KG1 (cell line): Measurements from ENCODE around the gene OR2A2.

ENCODE experiments used
- DNase-seq: peaks from one replicate; lab custom pipeline; 2025; lab: John Stamatoyannopoulos, UW

OR2A2 gene

DNA sequence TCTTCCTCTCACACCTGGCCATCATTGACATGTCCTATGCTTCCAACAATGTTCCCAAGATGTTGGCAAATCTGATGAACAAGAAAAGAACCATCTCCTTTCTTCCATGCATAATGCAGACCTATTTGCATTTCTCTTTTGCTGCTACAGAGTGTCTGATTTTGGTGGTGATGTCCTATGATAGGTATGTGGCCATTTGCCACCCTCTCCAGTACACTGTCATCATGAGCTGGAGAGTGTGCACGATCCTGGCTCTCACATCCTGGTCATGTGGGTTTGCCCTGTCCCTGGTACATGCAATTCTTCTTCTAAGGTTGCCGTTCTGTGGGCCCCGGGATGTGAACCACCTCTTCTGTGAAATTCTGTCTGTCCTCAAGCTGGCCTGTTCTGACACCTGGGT is 32.8 kb downstream of the OR2A2 start:
- no peak for DNase-seq

DNA sequence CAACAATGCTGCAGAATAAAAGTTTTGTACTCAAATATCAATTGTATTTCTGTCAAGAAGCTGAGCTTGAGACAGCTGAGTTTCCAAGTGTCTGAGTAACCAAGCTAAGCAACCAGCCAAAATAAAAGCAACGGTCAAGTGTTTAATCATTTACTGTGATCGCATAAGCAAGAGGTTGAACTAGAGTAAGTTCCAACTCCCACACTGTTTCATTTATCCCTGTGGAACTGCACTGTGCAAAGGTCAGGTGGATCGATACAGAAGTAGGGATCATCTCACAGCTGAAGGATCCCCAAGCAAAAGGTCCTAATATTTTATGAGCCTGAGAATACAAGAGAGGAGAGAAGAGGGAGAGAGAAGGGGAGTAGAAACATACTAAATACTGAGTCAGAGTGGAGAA is 35.0 kb downstream of the OR2A2 start:
- no peak for DNase-seq

DNA sequence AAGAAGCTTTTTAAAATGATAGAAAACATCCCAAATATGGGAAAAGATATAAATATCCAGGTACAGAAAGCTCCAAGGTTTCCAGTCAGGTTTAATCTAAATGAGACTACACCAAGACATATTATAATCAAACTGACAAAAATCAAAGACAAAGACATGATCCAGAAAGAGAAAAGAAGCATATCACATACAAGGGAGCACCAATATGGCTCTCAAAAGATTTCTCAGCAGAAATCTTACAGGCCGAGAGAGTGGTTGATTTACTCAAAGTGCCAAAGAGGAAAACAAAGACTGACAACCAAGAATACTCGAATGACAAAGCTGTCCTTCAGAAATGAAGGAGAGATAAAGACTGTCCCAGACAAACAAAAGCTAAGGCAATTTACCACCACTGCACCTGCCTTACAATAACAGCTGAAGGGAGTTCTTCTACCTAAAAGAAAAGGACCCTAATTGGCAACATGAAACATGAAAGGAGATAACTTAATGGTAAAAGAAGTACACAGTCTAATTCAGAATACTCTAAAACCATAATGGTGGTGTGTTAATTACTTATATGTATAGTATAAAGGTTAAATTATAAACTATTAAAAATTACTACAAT is 38.9 kb downstream of the OR2A2 start:
- DNase-seq, result no peak

DNA sequence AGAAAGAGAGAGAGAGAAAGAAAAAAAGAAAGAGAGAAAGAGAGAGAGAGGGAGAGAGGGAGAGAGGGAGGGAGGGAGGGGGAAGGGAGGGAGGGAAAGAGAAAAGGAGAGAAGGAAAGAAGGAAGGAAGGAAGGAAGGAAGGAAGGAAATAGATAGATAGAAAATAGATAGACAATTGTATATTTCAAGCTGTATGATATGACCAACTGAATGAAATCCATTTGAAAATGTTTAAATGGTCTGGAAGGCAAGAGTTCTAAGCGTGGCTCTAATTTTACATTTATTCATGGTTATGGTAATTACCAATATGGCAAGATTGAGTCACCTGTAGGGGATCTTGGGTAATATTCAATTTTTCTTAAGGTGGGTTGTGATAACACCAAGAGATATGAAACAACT is 49.5 kb downstream of the OR2A2 start:
- DNase-seq, result no peak
